ENCODE data around the gene ZMIZ2.

- TF ChIP-seq EZH2 (IDR thresholded peaks at IDR 0.05; ENCODE audit: low read depth): no peak
- TF ChIP-seq, protein P1, sequence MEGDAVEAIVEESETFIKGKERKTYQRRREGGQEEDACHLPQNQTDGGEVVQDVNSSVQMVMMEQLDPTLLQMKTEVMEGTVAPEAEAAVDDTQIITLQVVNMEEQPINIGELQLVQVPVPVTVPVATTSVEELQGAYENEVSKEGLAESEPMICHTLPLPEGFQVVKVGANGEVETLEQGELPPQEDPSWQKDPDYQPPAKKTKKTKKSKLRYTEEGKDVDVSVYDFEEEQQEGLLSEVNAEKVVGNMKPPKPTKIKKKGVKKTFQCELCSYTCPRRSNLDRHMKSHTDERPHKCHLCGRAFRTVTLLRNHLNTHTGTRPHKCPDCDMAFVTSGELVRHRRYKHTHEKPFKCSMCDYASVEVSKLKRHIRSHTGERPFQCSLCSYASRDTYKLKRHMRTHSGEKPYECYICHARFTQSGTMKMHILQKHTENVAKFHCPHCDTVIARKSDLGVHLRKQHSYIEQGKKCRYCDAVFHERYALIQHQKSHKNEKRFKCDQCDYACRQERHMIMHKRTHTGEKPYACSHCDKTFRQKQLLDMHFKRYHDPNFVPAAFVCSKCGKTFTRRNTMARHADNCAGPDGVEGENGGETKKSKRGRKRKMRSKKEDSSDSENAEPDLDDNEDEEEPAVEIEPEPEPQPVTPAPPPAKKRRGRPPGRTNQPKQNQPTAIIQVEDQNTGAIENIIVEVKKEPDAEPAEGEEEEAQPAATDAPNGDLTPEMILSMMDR (conservative IDR thresholded peaks at IDR 0.05): no peak
Observed at GRCh38 chr7:44705434-44705833, 43.2 kb upstream of the ZMIZ2 start.
